ENCODE data around the gene CCT2. TPM values are rescaled to one million over a fixed set of nuclear protein-coding genes. Genes with fewer than 3 reads are reported as not detected.

The CCT2 gene
- total RNA-seq, 1 experiment from 2014 or later = 398 TPM

GRCh38 chr12:69553628-69554248 lies 31.5 kb upstream of the CCT2 start:
- intact Hi-C loops (cut with micrococcal nuclease) = no loop called here
- no TSS peak for BruUV-seq (replicated peaks)
- no peaks in the 10 kb centered on the region for H3K9me2 ChIP-seq (ENCODE audit: insufficient read depth)
- no peak overlapping the region for H3K27ac ChIP-seq (ENCODE audit: low read depth, low read length)
- ChIA-PET POLR2A (no interaction called here), CTCF (interaction anchor here (1.3 kb wide), 1 partner anchor 17 kb away, joined by 3 read pairs; no protein-coding TSS in a partner anchor), RAD21 (ENCODE audit: low non-redundant PET in 1 of 2, low total read pairs in 2 of 2, uncharacterized antibody in 2 of 2, unreplicated experiment in 2 of 2) (no interaction called here)
- H3K79me2 ChIP-seq (ENCODE audit: insufficient read depth, low read length) = peaks cover 22% of the 10 kb centered on the region
- no peak overlapping the region for H3K4me2 ChIP-seq (ENCODE audit: low read length)
- H3K36me3 ChIP-seq (ENCODE audit: control insufficient read depth in 1 of 2, insufficient read depth in 2 of 2, low read length in 2 of 2) = no peaks in the 10 kb centered on the region
- H3K27me3 ChIP-seq (ENCODE audit: insufficient read depth, low read length) = no peaks in the 10 kb centered on the region
- H3K4me3 ChIP-seq (replicated peaks in 1 of 2; ENCODE audit: low read depth in 1 of 2, low read length in 2 of 2) = no peak overlapping the region
- no peaks in the 10 kb centered on the region for H3K9me3 ChIP-seq (ENCODE audit: control insufficient read depth in 1 of 2, insufficient read depth in 1 of 2, low read depth in 1 of 2, low read length in 2 of 2)
- H2AFZ ChIP-seq (ENCODE audit: low read depth, low read length, poor library complexity, severe bottlenecking) = no peak overlapping the region
- TF ChIP-seq EZH2 (IDR thresholded peaks at IDR 0.05) (no peak), ELF1 (IDR thresholded peaks at IDR 0.05; ENCODE audit: borderline replicate concordance, low read depth) (no peak), TCF7L2 (IDR thresholded peaks at IDR 0.05; ENCODE audit: borderline replicate concordance, extremely low read depth, insufficient read depth, insufficient read length) (no peak), CBX3 (IDR thresholded peaks at IDR 0.05; ENCODE audit: low read depth) (no peak), POLR2AphosphoS5 (IDR thresholded peaks at IDR 0.05; ENCODE audit: low read depth, low read length) (no peak), EZH2phosphoT487 (IDR thresholded peaks at IDR 0.05; ENCODE audit: borderline replicate concordance) (no peak), YY1 (IDR thresholded peaks at IDR 0.05; ENCODE audit: extremely low read depth, insufficient replicate concordance, low read depth, low read length) (no peak)
- TF ChIP-seq, protein P1, sequence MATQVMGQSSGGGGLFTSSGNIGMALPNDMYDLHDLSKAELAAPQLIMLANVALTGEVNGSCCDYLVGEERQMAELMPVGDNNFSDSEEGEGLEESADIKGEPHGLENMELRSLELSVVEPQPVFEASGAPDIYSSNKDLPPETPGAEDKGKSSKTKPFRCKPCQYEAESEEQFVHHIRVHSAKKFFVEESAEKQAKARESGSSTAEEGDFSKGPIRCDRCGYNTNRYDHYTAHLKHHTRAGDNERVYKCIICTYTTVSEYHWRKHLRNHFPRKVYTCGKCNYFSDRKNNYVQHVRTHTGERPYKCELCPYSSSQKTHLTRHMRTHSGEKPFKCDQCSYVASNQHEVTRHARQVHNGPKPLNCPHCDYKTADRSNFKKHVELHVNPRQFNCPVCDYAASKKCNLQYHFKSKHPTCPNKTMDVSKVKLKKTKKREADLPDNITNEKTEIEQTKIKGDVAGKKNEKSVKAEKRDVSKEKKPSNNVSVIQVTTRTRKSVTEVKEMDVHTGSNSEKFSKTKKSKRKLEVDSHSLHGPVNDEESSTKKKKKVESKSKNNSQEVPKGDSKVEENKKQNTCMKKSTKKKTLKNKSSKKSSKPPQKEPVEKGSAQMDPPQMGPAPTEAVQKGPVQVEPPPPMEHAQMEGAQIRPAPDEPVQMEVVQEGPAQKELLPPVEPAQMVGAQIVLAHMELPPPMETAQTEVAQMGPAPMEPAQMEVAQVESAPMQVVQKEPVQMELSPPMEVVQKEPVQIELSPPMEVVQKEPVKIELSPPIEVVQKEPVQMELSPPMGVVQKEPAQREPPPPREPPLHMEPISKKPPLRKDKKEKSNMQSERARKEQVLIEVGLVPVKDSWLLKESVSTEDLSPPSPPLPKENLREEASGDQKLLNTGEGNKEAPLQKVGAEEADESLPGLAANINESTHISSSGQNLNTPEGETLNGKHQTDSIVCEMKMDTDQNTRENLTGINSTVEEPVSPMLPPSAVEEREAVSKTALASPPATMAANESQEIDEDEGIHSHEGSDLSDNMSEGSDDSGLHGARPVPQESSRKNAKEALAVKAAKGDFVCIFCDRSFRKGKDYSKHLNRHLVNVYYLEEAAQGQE (IDR thresholded peaks at IDR 0.05; ENCODE audit: low read depth) = no peak
- no peak overlapping the region for H3K9ac ChIP-seq (ENCODE audit: low read length)
- ATAC-seq = no peak
- peaks cover 15 to 26% of the 10 kb centered on the region in 2 experiments for H3K4me1 ChIP-seq (ENCODE audit: control insufficient read depth in 1 of 2, insufficient read depth in 2 of 2, low read length in 2 of 2)
- no peaks in the 10 kb centered on the region for H4K20me1 ChIP-seq (ENCODE audit: insufficient read depth)
- DNase-seq (ENCODE audit: low read depth, low spot score) = no peak
